Testis (tissue), 3 donors: ENCODE data around the gene WDR47. TPM values are rescaled to one million over a fixed set of nuclear protein-coding genes. Genes with fewer than 3 reads are reported as not detected.

Source experiments
- DNase-seq: peaks from one replicate; pipeline ENCODE4 v3.0.0-alpha.2; 2019
- H3K27ac ChIP-seq, 2 donors: fragments of 200-600 bp; sonication (generic); one replicate each; pipeline ENCODE4 v1.5.1; 2019
- H3K27me3 ChIP-seq: fragments of 200-600 bp; sonication (generic); one replicate; pipeline ENCODE4 v1.5.1; 2019
- H3K36me3 ChIP-seq: fragments of 200-600 bp; sonication (generic); one replicate; pipeline ENCODE4 v1.5.1; 2017; ENCODE audit warnings: low read depth; ENCODE audit errors: missing control alignments
- H3K4me1 ChIP-seq: fragments of 200-600 bp; sonication (generic); one replicate; pipeline ENCODE4 v1.5.1; 2019
- H3K4me3 ChIP-seq, 2 donors: fragments of 200-600 bp; sonication (generic); one replicate each; pipeline ENCODE4 v1.5.1; 2017 to 2019
- H3K9me3 ChIP-seq: fragments of 200-600 bp; sonication (generic); one replicate; pipeline ENCODE4 v1.5.1; 2017
- POLR2A ChIP-seq: fragments of 450-650 bp; IDR thresholded peaks from one replicate; pipeline ENCODE4 v1.6.1; 2017; ENCODE audit warnings: antibody characterized with exemption, mild to moderate bottlenecking, moderate library complexity
- WGBS, 2 donors: methylation state at CpG; one replicate each; pipeline ENCODE4 v1.1.5; 2018; 5-methylcytosine and 5-hydroxymethylcytosine counted together
- intact Hi-C: fragments of 100-400 bp; cut with DNase I; formaldehyde crosslinking; loops from one replicate; pipeline ENCODE4 v1.15.1; 2023; ENCODE audit warnings: low total_unique reads
- polyA plus RNA-seq: library from polyadenylated mRNA; stranded (reverse); fragments of 350-450 nt; fragmentation: Illumina TruSeq; extraction: RNeasy Lipid Tissue Mini Kit (QIAGEN cat#74804); gene quantifications from one replicate; pipeline ENCODE4 v1.2.3, GENCODE V29; 2014; ENCODE audit warnings: low read depth, low replicate concordance; ENCODE audit not compliant: insufficient read depth
- total RNA-seq, 2 donors: library from RNA; depleted of rRNA; stranded (reverse); fragments of >200 nt; gene quantifications; one replicate each; pipeline ENCODE4 v1.2.3, GENCODE V29; 2016
- TF ChIP-seq, protein P1 (sequence below), 3 experiments: fragments of 450-650 bp in 2 of 3; fragments of 200-600 bp in 1 of 3; sonication (generic) in 1 of 3; IDR thresholded peaks; one replicate each; pipeline ENCODE4 v1.5.1; 2016 to 2019; ENCODE audit warnings: antibody characterized with exemption in 3 of 3, mild to moderate bottlenecking in 2 of 3, moderate library complexity in 1 of 3

WDR47 gene
- total and polyA plus RNA-seq, 3 donors from 2014 or later, result 34.7 to 40.5 (median 40.4) TPM

DNA sequence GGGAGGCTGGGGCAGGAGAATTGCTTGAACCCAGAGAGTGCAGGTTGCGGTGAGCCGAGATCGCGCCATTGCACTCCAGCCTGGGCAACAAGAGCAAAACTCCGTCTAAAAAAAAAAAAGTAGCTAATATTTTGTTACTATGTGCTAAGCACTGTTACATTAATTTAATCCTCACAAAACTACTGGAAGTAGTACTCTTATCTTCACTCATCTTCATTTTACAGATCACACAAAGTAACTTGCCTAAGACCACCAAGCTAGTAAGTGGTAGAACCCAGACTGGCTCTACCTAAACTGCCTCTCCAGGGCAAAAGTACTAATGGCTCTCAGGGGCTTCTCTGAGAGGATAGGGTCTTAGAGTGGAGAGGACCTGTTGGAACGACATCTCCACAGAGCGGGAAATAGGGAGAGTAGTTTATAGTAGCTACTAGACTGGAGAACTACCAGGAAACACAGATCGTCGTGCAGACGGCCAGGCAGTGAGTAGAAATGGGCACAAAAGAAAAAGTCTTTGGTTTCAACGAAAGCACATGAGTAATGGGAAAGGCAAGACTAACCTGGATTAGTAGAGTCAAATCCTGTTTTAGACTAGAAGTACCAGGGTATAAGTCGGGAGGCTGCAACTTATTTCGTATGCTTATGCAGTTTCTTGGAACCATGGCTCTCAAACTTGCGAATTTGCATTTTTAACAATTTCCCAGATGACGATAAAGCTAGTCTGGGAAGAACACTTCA lies 80.0 kb downstream of the WDR47 start:
- H3K36me3 ChIP-seq, result no peaks in the 10 kb centered on the region
- intact Hi-C loops, result no loop called here
- 70 to 78% methylated on average over 15 of the region's 15 CpGs for WGBS, 2 donors

DNA sequence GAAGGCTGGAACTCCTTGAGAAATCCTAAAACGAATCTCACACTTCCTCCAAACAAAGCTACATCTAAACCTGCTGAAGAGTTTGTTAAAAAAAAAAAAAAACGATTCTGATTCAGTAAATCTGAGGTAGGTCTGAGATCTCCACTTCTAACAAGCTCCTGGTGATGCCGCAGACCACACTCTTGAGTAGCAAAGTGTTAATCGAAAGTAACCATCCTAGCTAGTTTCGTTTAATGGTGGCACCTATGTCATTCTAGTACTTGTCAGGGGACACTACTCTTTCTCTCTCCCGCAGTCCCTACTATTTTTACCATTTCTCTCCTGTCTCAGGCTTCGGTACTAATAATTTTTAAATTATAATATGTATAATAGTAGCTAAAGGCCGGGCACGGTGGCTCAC lies 80.7 kb downstream of the WDR47 start:
- no peak for DNase-seq
- Histone ChIP-seq H3K4me1 (peaks cover 29% of the 10 kb centered on the region), H3K4me3 (no peak overlapping the region), H3K36me3 (no peaks in the 10 kb centered on the region), H3K27ac (no peak overlapping the region), H3K9me3 (no peaks in the 10 kb centered on the region), H3K27me3 (no peaks in the 10 kb centered on the region)
- WGBS, 2 donors, result 65 to 66% methylated on average over 9 of the region's 9 CpGs
- TF ChIP-seq, protein P1, sequence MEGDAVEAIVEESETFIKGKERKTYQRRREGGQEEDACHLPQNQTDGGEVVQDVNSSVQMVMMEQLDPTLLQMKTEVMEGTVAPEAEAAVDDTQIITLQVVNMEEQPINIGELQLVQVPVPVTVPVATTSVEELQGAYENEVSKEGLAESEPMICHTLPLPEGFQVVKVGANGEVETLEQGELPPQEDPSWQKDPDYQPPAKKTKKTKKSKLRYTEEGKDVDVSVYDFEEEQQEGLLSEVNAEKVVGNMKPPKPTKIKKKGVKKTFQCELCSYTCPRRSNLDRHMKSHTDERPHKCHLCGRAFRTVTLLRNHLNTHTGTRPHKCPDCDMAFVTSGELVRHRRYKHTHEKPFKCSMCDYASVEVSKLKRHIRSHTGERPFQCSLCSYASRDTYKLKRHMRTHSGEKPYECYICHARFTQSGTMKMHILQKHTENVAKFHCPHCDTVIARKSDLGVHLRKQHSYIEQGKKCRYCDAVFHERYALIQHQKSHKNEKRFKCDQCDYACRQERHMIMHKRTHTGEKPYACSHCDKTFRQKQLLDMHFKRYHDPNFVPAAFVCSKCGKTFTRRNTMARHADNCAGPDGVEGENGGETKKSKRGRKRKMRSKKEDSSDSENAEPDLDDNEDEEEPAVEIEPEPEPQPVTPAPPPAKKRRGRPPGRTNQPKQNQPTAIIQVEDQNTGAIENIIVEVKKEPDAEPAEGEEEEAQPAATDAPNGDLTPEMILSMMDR (IDR thresholded peaks at IDR 0.05), result no peak
- TF ChIP-seq POLR2A, result no peak
- intact Hi-C loops, result no loop called here

More for the DNA sequence above, 80.0 kb downstream of the WDR47 start:
- H3K4me3 ChIP-seq, result peak overlapping the region; percentile 77 to 95
- H3K9me3 ChIP-seq, result no peaks in the 10 kb centered on the region
- peaks cover 22% of the 10 kb centered on the region for H3K4me1 ChIP-seq
- TF ChIP-seq POLR2A, result no peak
- TF ChIP-seq, protein P1 (IDR thresholded peaks at IDR 0.05), result no peak
- no peaks in the 10 kb centered on the region for H3K27me3 ChIP-seq
- peak overlapping the region in 1 of 2 donors; percentile 98 for H3K27ac ChIP-seq
- DNase-seq, result no peak

DNA sequence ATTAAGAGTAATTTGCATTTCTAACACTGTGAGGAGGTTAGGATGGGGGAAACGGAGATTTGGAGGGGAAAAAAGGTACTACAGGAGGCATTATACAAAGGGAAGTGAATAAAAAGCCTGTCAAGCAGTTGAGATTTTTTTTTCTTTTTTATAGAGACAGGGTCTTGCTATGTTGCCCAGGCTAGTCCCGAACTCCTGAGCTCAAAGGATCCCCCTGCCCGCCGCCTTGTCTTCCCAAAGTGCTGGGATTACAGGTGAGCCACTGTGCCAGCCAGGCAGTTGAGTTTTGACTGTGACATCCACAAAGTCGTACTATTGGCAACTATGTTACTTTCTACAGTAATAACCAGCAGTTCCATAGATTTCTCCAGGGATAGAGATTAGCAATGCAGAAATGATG lies 81.2 kb downstream of the WDR47 start:
- H3K4me1 ChIP-seq, result peaks cover 31% of the 10 kb centered on the region
- H3K27me3 ChIP-seq, result no peaks in the 10 kb centered on the region
- no peaks in the 10 kb centered on the region for H3K36me3 ChIP-seq
- intact Hi-C loops, result no loop called here
- H3K27ac ChIP-seq, result no peak overlapping the region
- no peak for DNase-seq
- H3K4me3 ChIP-seq, result no peak overlapping the region
- no peak for TF ChIP-seq POLR2A
- TF ChIP-seq, protein P1 (IDR thresholded peaks at IDR 0.05), result no peak
- no peaks in the 10 kb centered on the region for H3K9me3 ChIP-seq
- WGBS, 2 donors, result 82 to 84% methylated on average over 5 of the region's 5 CpGs

DNA sequence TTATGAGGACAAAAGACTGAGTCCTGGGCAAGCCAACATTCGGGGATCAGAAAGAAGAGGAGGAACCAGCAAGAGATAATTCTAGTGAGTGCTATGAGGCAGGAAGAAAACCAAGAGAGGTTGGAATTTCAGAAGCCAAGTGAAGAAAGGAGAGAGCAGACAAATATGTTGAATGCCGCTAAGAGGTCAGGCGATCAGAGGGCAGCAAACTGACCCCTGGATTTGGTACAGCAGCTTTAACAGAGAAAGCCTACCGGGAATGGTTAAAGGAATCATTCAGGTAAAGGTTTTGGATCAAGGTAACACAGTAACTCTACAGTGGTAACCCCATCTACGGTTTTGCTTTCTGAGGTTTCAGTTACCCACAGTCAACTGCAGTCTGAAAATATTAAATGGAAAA lies 84.0 kb downstream of the WDR47 start:
- H3K27me3 ChIP-seq, result no peaks in the 10 kb centered on the region
- no peak for DNase-seq
- H3K9me3 ChIP-seq, result no peaks in the 10 kb centered on the region
- no peak overlapping the region for H3K27ac ChIP-seq
- H3K36me3 ChIP-seq, result no peaks in the 10 kb centered on the region
- TF ChIP-seq POLR2A, result no peak
- TF ChIP-seq, protein P1 (IDR thresholded peaks at IDR 0.05), result no peak
- H3K4me1 ChIP-seq, result peaks cover 31% of the 10 kb centered on the region
- H3K4me3 ChIP-seq, result no peak overlapping the region
- WGBS, 2 donors, result 84 to 87% methylated on average over 5 of the region's 5 CpGs
- intact Hi-C loops, result no loop called here

DNA sequence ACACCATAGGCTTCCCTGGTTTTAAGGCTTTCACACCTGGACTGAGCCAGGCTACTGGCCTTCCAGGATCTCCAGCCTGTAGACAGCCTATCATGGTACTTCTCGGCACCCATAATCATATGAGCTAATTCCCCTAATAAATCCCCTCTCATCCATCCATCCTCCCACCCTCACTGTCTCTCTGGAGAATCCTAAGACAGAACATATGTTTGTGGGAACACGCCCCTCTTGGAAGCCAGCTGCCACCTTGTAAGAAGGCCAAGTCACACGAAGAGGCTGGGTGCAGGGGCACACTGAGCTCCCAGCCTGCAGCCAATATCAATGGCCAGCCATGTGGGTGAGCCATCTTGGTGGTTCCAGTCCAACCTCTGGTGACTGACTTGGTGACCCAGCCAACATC lies 86.0 kb downstream of the WDR47 start:
- H3K4me3 ChIP-seq, result no peak overlapping the region
- H3K4me1 ChIP-seq, result peaks cover 20% of the 10 kb centered on the region
- TF ChIP-seq, protein P1 (IDR thresholded peaks at IDR 0.05), result no peak
- TF ChIP-seq POLR2A, result no peak
- intact Hi-C loops, result no loop called here
- H3K9me3 ChIP-seq, result no peaks in the 10 kb centered on the region
- no peaks in the 10 kb centered on the region for H3K36me3 ChIP-seq
- 79 to 87% methylated on average over 3 of the region's 3 CpGs for WGBS, 2 donors
- no peak for DNase-seq
- no peaks in the 10 kb centered on the region for H3K27me3 ChIP-seq
- no peak overlapping the region for H3K27ac ChIP-seq
